ENCODE results near the gene SVIL.

Gene SVIL

DNA sequence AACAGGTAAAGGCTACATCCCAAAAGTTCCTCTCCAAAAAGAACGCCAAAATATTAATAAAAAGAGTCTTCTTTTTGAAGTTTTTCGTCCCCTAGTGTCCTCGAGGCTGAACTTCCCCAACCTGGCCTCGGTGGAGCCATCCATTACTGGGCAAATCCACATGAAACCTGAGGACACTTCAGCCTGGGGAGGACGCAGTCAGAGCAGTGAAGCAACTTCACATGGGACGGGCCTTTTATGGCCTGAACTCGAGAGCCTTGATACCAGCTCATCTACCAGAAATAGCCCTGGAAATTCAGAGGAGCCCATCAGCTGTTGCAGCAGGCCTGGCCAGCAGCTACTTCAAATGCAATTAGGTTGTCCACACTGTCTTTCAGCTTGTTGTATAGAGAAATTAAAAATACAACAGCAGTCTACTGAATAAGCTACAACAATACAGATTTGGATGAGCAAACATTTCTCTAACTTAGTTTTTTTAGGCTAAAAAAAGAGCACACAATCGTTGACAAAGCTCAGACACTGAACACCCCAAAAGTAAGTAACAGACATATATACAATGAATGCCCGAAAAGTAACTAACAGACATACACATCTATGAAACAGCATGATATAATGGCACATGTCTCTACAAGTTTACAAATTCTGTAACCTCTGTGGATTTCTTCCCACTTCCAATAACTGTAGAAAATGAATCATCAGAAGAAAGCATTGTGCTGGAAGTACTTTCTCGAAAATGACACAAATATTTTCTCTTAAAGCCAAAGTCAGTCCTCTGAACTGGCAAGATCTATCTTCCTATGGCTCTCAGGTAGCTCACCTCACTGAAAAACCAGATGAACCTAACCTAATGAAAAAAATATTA lies at the start of gene SVIL:
SVIL (minus strand) TSS at position 208 of the 862 bp plus-strand sequence. CDS start 79,913 bp downstream, outside the sequence.
- no peak for DNase-seq (ENCODE audit: low spot score)

GRCh38 chr10:29681676-29682448 lies 47.1 kb upstream of the SVIL start:
- DNase-seq (ENCODE audit: low spot score), result no peak

GRCh38 chr10:29680091-29680490 lies 45.3 kb upstream of the SVIL start:
- no peak for DNase-seq (ENCODE audit: low spot score)

DNA sequence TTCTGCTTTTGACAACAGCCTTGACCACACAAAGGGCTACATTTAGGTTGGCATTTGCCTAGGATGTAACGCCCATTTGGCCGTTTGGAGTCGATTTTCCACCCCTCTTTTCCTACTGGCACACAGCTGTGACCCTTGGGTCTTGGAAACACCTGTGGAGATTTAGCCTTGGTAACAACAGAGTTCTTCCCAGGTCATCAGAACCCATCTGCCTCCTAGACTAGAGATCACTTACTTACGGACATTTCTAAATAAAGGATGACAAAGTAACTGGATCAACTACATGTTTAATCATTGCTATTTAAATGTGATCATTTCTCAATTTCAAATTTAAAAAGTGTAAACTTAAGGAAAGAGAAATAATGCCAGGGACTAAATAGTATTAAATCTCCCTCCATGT lies 42.0 kb upstream of the SVIL start:
- DNase-seq (ENCODE audit: low spot score), result no peak

DNA sequence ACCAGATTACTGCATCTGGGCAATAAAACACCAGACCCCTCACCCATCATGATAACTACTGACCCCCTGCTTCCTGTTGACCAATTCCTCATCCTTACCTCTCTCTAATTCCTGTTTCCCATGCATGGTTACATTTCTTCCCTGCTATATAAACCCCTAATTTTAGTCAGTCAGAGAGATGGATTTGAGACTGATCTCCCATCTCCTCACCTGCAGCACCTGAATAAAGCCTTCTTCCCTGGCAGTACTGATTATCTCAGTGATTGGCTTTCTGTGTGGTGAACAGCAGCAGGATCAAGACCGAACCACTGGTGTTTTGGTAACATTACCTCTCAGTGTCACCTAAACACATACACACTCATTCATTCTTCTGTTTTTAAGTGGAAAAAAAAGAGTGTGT lies 41.2 kb upstream of the SVIL start:
- no peak for DNase-seq (ENCODE audit: low spot score)

DNA sequence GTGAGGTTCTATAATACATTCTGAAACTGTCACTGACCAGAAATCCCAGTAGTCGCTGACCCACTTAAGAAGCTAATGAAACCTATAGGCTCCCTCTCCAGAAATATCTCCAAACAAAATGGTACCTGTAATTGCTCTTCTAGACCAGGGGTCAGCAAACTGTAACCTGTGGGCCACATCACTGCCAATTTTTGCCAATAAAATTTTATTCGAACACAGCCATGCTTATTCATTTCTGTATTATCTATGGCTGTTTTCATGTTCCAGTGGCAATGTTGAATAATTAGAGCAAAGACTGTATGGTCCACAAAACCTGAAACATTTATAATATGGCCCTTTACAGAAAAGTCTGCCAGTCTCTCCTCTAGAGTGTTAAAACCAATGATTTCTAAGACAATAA lies 37.2 kb upstream of the SVIL start:
- no peak for DNase-seq (ENCODE audit: low spot score)

DNA sequence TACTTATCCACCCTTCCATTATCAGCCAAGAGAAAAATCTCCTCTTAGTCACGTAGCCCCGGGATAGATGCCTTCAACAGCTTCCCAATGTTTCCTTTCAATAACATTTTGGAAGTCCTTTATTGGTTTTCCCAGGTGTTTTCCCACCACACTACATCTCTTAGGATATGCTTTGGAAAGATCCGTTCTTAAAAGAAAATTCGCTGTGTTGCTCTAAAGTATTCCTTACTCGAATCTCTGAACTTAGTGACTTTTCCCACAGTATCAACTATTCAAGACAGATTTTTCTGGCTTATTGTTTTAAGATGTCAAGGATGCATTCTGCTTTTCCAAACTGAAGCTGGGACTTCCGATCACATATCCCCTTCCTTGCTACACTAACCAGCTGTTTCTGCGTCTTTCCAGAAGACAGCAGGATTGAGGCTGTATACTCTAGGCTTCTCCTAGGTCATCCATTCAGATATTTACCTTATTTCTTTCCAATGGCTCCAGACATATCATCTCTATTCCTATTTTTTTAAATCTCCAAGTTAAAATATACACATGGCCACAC lies 36.5 kb upstream of the SVIL start:
- DNase-seq (ENCODE audit: low spot score), result no peak

DNA sequence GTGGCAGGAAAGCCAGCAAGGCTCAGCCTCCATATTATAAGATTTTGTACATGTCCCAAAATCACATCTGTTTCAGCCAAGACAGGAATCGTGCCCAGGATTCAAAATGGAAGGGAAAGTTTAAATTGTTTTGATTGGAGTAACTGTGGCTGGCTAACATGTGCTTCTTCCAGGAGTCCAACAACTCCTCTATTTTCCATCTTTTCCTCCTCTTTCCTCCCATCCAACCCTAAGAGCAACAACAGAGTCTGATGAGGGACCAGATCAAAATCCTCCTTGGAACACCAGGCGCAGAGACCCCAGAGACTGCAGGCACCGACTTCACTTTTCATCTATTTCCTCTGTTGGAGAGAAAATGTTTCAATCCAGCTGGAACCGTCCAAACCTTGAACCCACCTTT lies 36.0 kb upstream of the SVIL start:
- DNase-seq (ENCODE audit: low spot score), result no peak

DNA sequence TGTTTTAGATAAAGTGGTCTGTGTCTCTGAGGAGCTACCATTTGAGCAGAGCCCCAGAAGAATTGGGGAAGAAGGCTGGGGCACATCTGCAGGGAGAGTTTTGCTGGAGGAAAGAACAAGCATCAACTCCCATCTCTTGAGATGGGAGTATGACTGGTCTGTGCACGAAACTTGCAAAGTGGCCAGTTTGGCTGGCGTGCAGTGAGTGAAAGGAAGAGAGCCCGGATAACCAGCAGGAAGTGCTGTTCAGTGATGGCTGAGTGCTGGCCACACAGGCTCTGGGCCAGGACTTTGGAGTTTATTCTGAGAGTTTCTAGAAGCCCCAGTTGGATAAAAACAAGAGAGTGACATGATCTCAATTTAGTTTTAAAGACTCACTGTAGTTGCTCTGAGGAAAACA lies 34.4 kb upstream of the SVIL start:
- DNase-seq (ENCODE audit: low spot score), result no peak

- no peak for DNase-seq (ENCODE audit: low spot score)
Measured at GRCh38 chr10:29668628-29669027, 33.9 kb upstream of the SVIL start.

DNA sequence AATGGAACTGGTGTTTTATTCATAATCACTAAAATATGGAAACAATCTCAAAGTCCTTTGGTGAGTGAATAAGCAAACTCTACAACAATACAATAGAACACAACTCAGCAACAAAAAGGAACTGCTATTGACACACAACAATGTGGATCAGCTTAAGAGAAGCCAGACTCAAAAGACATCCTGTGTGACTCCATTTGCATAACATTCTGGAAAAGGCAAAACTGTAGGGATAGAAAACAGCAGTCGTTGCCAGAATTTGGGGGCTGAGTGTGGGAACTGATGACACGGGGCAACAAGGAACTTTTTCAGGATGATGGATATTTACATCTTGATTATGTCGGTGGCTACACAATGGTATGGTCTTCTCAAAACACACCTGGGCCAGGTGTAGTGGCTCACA lies 32.4 kb upstream of the SVIL start:
- no peak for DNase-seq (ENCODE audit: low spot score)

- DNase-seq (ENCODE audit: low spot score), result no peak
Measured at GRCh38 chr10:29666201-29666600, 31.4 kb upstream of the SVIL start.

GRCh38 chr10:29663718-29664117 lies 28.9 kb upstream of the SVIL start:
- DNase-seq (ENCODE audit: low spot score), result no peak

- DNase-seq (ENCODE audit: low spot score), result peak; percentile 98
Measured at GRCh38 chr10:29658984-29659965, 24.5 kb upstream of the SVIL start.

DNA sequence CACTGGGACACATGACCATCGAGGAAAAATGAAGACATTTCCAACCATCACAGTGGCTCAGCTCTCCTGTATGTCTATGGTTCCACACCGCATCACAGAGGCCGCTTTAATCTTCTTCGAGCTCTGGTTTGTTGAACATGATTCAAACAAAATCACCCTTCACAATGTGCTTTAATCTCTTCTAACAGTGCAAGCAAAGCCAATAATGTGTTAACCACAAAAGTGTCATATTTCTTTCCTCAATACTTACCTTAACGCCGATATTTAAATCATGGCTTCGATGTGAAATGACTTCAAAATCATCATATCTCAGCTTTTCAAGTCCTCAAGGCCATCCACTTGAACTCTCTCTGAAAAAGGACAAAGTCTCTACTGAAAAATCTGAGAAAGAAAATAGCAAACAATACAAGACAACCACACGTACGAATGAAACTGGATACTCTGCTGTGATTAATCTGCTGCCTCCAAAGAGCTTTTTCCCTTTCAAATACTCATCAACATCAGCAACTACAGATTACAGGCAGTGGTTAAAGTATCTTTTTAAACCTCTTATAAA lies 23.0 kb upstream of the SVIL start:
- DNase-seq (ENCODE audit: low spot score), result no peak

- DNase-seq (ENCODE audit: low spot score), result no peak
Measured at GRCh38 chr10:29656451-29656992, 21.8 kb upstream of the SVIL start.

- DNase-seq (ENCODE audit: low spot score), result no peak
Measured at GRCh38 chr10:29652192-29652591, 17.4 kb upstream of the SVIL start.

- no peak for DNase-seq (ENCODE audit: low spot score)
Measured at GRCh38 chr10:29651767-29652166, 17.0 kb upstream of the SVIL start.

GRCh38 chr10:29650552-29650944 lies 15.8 kb upstream of the SVIL start:
- no peak for DNase-seq (ENCODE audit: low spot score)

GRCh38 chr10:29649561-29650551 lies 15.1 kb upstream of the SVIL start:
- no peak for DNase-seq (ENCODE audit: low spot score)

Data from RKO (cell line).